ENCODE data around the gene HRC.

HRC gene

GRCh38 chr19:49114630-49115363 is 40.4 kb downstream of the HRC start:
- DNase-seq (ENCODE audit: low read depth in 2 of 2) = no peak

DNA sequence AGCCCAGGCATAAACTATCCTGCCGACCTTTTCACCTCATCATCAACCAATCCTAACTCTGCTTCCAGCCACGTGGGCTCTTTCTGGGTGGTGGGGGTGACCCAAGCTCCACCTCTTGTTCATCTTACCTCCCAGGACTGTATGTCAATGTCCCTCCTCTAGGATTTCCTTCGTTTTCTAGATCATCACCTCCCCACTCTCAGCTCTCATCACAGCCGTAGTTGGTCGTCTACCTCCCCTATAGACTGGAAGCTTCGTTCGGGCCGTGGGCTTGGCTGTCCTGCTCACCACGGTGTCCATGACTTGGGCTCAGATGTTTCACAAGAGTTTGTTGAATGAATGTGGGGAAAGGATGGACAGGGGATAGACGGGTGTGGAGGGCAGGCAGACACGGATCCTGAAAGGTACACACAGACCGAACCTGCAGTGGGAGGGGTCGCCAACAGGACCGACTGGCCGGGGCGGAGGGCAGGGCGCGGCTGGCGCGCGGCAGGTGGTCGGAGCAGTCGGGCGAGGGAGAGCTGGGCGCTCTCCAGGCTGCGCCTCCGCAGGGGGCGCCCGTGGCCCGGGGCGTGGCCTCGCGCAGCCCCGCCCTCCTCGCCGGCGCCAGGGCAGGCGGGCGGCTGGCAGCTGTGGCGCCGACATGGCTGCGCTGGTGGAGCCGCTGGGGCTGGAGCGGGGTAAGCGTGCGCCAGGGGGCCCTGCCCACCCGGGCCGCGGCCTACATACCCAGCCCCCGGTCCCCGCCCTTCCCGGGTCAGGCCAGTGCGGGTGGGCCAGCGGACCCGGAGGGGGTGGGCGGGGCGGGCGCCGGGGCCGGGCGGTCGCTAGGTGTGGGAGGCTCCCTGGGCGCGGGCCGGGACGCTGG is 41.2 kb downstream of the HRC start, which contains the start of gene LIN7B:
Gene LIN7B, plus strand, starts transcription at position 609 of the 868 bp plus-strand sequence. Its CDS starts 35 bp downstream, at position 644.
- DNase-seq (ENCODE audit: low read depth in 2 of 2) = peak; percentile 39 to 53

GRCh38 chr19:49111218-49111998 is 43.8 kb downstream of the HRC start:
- DNase-seq (ENCODE audit: low read depth in 2 of 2) = no peak

DNA sequence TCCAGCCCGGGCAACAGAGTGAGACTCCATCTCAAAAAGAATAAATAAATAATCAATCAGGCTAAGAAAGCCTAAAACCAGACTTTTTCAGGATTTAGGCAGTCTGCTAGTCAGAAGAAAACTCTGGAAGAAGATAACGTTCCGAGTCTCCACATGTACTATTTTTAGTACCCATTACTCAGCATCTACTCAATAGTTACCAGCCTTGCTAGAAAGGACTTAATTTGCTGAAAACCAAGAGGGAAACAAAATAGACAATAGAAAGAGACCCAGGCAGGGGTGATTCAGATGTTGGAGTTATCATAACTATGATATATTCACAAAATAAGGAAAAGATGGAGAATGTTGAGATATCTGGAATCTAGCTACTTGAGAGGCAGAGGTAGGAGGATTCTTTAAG is 44.6 kb downstream of the HRC start:
- no peak for DNase-seq (ENCODE audit: low read depth in 2 of 2)

- DNase-seq (ENCODE audit: low read depth in 2 of 2) = no peak
Measured at GRCh38 chr19:49109569-49110233, 45.5 kb downstream of the HRC start.

GRCh38 chr19:49109051-49109450 is 46.1 kb downstream of the HRC start:
- no peak for DNase-seq (ENCODE audit: low read depth in 2 of 2)

GRCh38 chr19:49107625-49108459 is 47.4 kb downstream of the HRC start:
- DNase-seq (ENCODE audit: low read depth in 2 of 2) = no peak

GRCh38 chr19:49106648-49107135 is 48.5 kb downstream of the HRC start:
- DNase-seq (ENCODE audit: low read depth in 2 of 2) = peak; percentile 24 to 47

DNA sequence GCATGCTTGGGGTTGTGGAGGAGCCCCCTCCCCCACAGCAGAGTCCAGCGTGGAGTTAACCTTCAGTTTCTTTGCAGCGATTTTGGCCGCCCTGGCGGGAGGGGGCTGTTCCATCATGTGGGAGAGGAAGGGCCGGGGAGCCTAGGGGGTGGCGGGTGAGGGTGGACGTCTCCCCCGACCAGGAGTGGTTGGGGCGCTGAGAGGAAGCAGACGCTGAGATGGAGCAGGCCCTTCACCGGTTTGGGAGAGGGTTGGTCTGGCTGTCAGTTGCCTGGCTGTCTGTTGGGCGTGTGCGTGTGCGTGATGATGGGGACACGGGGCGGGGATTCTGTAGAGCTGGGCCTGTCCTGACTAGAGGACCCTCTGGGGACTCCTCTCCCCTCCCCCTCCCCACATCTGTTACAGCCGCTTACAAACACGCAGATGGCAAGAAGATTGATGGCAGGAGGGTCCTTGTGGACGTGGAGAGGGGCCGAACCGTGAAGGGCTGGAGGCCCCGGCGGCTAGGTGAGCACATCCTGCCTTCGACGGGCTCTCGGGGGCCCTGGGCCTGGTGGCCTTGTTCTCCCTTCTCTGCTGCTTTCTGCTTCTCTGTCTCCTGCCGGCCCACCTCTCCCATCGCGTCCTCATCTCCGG is 50.8 kb downstream of the HRC start:
- no peak for DNase-seq (ENCODE audit: low read depth in 2 of 2)

GRCh38 chr19:49103331-49104085 is 51.7 kb downstream of the HRC start:
- no peak for DNase-seq (ENCODE audit: low read depth in 2 of 2)

DNA sequence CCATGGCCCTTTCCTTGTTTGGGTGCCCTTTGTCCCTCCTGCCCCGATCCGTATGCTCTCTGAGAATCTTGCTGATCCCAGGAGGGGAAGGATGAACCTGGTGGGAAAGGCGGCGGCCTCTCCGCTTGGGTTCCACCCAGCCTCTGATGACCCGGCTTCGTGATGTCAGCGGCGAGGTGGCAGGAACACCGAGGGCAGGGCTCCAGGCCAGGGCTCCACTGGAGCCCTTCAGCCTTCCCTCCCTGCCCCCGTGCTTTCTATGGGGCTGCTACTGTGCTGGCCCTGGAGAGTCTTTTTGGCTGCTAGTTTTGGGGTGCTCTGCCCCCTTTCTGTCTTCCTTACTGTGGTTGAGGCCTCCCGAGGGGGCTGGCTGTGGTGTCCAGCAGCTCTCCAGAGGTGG is 52.9 kb downstream of the HRC start:
- no peak for DNase-seq (ENCODE audit: low read depth in 2 of 2)

All from stimulated activated CD8-positive, alpha-beta memory T cell treated with anti-CD3 and anti-CD28 coated beads, Interleukin-2, amount 100 ng/mL, for 1 hour (primary cell).